GM20000 (cell line): ENCODE results near the gene TSPYL4.

Experiments
- DNase-seq: peaks from one replicate; pipeline ENCODE4 v3.0.0; 2012; ENCODE audit warnings: low spot score
- CTCF ChIP-seq: IDR thresholded peaks from 2 replicates; pipeline ENCODE4 v1.5.1; 2012; ENCODE audit warnings: mild to moderate bottlenecking, control low read depth; ENCODE audit errors: extremely low read depth, missing control alignments

Gene TSPYL4

GRCh38 chr6:116210750-116211425 is 43.0 kb downstream of the TSPYL4 start:
- DNase-seq, result no peak
- no peak for TF ChIP-seq CTCF

- no peak for DNase-seq
- no peak for TF ChIP-seq CTCF
Observed at GRCh38 chr6:116210316-116210715, 43.6 kb downstream of the TSPYL4 start.

GRCh38 chr6:116208056-116208785 is 45.7 kb downstream of the TSPYL4 start:
- DNase-seq, result no peak
- TF ChIP-seq CTCF, result no peak

GRCh38 chr6:116206231-116206903 is 47.5 kb downstream of the TSPYL4 start:
- TF ChIP-seq CTCF, result no peak
- no peak for DNase-seq

GRCh38 chr6:116205281-116205680 is 48.6 kb downstream of the TSPYL4 start:
- DNase-seq, result no peak
- TF ChIP-seq CTCF, result no peak

GRCh38 chr6:116201538-116201937 is 52.3 kb downstream of the TSPYL4 start:
- no peak for TF ChIP-seq CTCF
- DNase-seq, result no peak

- TF ChIP-seq CTCF, result no peak
- DNase-seq, result no peak
Observed at GRCh38 chr6:116200619-116201249, 53.1 kb downstream of the TSPYL4 start.
